GM18907 (cell line): Measurements from ENCODE around the gene ACSF3.

Experiments used
- ATAC-seq: cut with Tn5 transposase; IDR thresholded peaks from one replicate; pipeline ENCODE4 v1.9.1; 2021; ENCODE audit warnings: mild to moderate bottlenecking, moderate library complexity; ENCODE audit not compliant: unreplicated experiment

The ACSF3 gene

GRCh38 chr16:89094252-89094879, 714 bp downstream of the ACSF3 start:
- ATAC-seq = no peak

DNA sequence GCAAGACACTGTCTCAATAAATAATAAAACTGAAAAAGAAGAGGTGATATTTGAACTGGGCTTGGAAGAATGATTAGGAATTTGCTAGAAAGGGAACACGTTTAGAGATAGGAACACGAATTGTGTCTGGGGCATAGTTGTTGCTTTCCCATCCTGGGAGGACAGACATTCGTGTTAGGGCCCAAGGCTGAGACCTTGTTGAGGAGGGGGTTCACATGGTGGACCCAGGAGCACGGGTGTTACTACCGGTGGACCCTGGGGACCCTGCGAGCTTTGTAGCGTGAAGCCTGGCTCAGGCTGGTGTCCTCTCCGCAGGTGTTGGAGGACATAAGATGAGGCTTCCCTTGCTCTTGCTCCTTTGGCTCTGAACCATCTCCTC, 1.2 kb downstream of the ACSF3 start:
- no peak for ATAC-seq

DNA sequence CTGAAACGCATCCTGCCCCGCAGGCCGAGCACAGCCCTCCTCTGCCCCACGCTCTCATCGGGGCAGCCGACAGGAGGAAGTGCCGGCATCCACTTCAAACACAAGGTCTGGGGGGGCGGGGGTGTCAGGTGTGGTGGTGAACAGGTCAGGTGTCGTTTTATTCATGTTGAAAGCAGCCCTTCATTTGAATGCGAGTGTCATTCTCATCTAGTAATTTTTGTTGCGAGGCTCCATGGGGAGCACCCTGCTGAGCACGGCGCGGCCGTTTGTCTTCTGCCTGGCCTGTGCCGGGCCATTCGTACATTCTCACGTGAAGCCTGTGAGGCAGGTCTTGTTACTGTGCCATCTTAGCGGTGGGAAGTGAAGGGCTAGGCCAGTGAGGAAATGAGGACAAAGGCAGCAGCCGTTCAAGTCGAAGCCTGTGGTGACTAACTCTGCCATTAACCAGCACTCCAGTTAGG, 1.9 kb downstream of the ACSF3 start:
- ATAC-seq = no peak

DNA sequence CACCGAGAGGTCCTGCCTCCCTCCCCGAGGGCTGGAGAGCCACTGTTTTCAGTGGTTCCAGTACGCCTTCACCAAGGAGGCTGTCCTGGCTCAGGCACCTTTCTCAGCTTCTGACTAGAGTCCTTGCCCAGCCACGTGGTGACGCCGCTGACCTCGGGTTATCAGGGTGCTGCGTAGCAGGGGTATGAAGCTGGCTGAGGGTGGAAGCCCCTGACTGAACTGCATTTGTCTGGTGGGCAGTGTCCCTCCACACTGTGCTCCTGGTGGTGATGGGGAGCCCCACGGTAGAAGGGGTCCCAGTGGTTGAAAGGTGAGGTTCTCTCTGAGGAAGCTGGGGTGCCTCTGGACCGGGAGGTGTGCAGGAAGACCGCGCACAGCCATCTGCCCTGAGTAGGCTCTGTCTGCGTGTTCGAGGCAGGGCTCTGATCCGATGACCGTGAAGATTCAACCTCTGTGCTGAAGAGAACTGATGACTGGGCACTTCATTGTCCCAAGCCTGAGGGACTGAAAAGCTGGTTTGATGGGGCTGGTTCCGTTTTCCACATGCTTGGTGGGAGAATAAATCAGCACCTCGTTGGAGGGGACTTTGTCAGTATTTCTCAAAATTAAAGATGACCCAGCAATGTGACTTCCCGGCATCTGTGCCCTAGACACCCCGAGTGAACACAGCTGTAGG, 2.5 kb downstream of the ACSF3 start:
- ATAC-seq = no peak

GRCh38 chr16:89096768-89097391, 3.2 kb downstream of the ACSF3 start:
- no peak for ATAC-seq

- ATAC-seq = no peak
These were observed 3.7 kb downstream of the ACSF3 start for GRCh38 chr16:89097392-89097772.

DNA sequence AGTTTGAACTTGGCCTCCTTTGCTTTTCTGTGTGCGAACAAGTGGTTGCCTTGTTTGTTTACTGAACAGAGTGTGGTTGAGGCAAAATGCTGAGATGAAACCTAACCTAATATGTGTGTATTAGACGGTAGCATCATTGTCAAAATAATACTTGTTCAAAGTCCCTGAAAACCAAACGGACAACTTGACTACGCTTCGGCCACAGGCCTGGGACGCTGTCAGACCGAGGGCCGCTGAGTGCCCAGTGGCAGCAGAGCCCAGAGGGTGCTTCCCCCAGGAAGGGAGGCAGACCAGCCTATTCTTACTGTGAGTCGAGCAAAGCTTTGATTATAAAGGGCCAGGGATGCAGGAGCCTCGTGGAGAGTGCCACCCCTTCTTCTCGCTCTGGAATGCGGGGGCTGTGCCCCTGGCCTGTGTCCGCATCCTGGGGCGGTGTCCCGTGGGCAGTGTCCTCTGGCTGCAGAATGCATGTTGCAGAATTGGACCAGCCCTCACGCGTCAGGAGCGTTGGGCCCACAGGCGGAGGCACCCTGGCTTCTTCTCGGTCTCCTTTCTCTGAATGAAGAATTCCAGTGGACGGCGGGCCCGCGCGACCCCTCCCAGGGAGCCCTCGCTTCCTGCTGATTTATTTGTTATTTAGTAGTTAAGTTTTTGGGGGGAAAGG, 5.2 kb downstream of the ACSF3 start:
- ATAC-seq = no peak

DNA sequence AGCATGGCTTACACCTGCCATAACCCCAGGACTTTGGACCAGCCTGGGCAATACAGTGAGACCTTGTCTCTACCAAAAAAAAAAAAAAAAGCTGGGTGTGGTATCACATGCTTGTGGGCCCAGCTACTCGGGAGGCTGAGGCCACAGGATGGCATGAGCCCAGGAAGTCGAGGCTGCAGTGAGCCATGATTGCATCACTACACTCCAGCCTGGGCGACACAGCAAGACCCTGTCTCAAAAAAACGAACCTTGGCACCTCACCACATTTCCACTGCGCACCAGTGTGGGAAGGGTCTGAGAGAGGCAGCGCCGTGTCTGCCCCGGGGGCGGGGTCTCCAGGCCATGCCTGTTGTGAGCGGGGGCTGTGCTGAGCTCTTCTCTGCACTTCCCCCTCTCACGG, 6.3 kb downstream of the ACSF3 start:
- ATAC-seq = no peak

GRCh38 chr16:89100601-89101302, 7.1 kb downstream of the ACSF3 start:
- ATAC-seq = no peak

DNA sequence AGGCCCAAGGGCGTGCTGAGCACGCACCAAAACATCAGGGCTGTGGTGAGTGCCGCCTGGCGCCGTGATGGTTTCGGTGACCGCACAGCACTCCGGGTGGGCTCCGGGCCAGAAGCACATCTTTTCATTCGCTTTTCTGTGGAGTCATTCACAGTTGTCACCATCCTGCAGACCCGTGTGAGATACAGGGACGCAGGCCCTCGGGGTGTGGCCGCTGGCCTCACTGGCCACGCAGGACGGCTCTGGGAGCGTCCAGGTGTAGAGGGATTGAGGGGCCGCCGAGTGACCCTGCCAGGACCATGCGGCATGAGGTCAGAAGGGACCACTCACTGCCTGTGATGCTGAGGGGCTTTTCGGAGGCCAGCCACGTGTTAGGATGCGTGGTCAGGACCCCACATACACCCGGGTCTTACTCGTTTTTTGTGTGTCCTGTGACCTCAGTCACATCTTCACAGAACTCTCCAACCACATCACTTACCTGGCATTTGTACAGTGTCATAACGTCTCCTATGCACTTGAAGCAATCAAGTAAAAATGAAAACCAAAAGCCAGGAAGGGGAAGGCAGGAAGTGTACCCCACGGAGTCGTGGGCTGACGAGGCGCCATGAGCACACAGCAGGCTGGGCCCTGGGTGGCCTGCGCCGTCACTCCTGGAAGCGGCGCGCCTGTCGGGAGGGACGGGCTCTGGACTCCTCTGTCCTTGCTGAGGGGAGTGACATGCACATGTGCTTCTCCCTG, 7.8 kb downstream of the ACSF3 start:
- ATAC-seq = no peak

DNA sequence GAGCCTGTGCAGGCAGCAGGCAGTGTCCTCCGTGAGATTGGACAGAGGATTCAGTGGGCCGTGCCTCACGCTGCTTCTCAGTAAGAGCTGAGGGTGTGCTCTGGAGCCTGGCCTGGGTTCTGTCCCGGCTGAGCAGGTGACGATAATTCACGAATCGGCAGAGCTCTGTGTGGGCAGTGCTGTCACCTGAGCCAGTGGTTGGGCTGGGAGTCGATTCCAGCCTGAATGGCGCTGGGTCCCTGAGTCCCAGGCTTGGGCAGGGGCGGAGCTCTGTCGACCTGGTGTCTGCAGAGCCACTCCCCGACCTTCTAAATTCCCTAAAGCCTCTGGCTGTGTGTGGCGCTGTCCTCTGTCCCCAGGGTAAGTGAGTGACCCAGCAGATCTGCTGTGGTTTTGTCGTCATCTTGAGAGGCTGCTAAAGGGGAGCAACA, 8.4 kb downstream of the ACSF3 start:
- ATAC-seq = no peak

GRCh38 chr16:89102481-89103073, 8.9 kb downstream of the ACSF3 start:
- no peak for ATAC-seq

GRCh38 chr16:89103156-89103555, 9.5 kb downstream of the ACSF3 start:
- ATAC-seq = no peak

- no peak for ATAC-seq
These were observed 10.1 kb downstream of the ACSF3 start for GRCh38 chr16:89103781-89104180.

DNA sequence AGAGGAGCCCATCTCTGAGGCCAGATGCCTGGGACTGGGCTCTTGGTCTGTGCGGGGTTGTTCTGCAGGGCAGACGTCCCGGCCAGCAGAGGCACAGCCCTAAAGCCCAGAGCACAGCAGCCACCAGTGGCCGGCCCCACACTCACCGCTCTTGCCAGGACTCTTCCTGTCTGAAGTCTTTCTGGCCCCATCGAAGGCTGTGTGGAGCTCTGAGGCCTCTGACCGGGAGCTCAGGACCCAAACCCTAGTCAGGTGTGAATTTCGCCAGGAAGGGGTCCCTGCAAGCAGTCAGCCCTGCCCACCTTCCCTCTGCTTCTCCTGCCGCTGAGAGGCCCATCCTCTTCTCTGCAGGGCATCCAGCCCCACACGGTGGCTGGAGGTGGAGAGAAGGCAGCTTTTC, 10.7 kb downstream of the ACSF3 start:
- ATAC-seq = no peak

- no peak for ATAC-seq
These were observed 11.4 kb downstream of the ACSF3 start for GRCh38 chr16:89104930-89105571.

DNA sequence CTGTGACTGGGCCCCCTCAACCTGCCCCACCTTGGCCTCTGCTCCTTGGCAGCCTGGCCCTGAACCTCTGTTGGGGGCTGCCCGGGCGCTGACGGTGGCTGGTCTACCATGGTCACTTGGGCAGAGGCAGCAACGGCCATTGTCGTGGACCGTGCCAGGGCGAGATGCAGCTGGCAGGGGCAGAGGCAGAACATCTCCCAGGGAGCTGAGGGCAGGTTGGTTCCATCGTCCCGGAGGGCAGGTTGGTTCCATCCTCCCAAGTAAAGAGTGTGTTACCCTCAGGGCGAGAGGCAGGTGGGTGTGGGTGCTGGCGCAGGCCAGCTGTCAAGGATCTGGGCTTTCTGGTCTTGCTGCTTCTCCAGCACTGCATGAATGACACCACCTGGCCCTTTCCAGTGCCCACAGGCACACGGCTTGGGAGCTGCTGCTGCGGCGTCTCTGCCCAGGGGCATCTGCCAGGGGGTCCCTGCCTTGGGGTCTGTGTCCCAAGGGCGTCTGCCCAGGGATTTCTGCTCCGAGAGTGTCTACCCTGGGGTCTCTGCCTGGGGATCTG, 12.0 kb downstream of the ACSF3 start:
- ATAC-seq = no peak

- no peak for ATAC-seq
These were observed 13.0 kb downstream of the ACSF3 start for GRCh38 chr16:89106533-89107202.

- no peak for ATAC-seq
These were observed 13.5 kb downstream of the ACSF3 start for GRCh38 chr16:89107203-89107582.
